ENCODE data around the gene PRKG1. TPM values are rescaled to one million over a fixed set of nuclear protein-coding genes. Genes with fewer than 3 reads are reported as not detected.
"Not testable (repeated sequence)": the region's sequence is repeated elsewhere in the genome, so short reads cannot be mapped to it uniquely, and the experiment has no call there.

The PRKG1 gene
- polyA plus RNA-seq, 4 donors, result 0.45 to 7.4 (median 1.3) TPM

- Histone ChIP-seq H3K9me3 (ENCODE audit: control insufficient read depth in 2 of 2, insufficient read depth in 1 of 2, low read depth in 1 of 2, low read length in 1 of 2) (no peaks in the 10 kb centered on the region), H3K27me3 (ENCODE audit: control insufficient read depth in 3 of 3, insufficient read depth in 3 of 3, low read length in 3 of 3) (no peaks in the 10 kb centered on the region), H3K36me3 (ENCODE audit: control insufficient read depth in 3 of 3, insufficient read depth in 2 of 3, low read depth in 1 of 3, low read length in 3 of 3) (no peaks in the 10 kb centered on the region), H3K27ac (ENCODE audit: low read depth in 1 of 3, low read length in 2 of 3) (no peak overlapping the region), H3K4me1 (ENCODE audit: control insufficient read depth in 3 of 3, insufficient read depth in 2 of 3, low read depth in 1 of 3, low read length in 2 of 3) (no peaks in the 10 kb centered on the region), H3K4me3 (ENCODE audit: low read depth in 1 of 3, low read length in 3 of 3) (no peak overlapping the region)
- DNase-seq, result no peak
- no peak for FAIRE-seq
- WGBS, 3 donors, result 61 to 66% (median 64%) methylated on average over 4 of the region's 4 CpGs
These were observed 266.7 kb downstream of the PRKG1 start for GRCh38 chr10:51340845-51341610.

- H3K9me3 ChIP-seq (ENCODE audit: control insufficient read depth in 2 of 2, insufficient read depth in 1 of 2, low read depth in 1 of 2, low read length in 1 of 2); H3K27me3 ChIP-seq (ENCODE audit: control insufficient read depth in 3 of 3, insufficient read depth in 3 of 3, low read length in 3 of 3); H3K4me3 ChIP-seq (ENCODE audit: low read depth in 1 of 3, low read length in 3 of 3); H3K36me3 ChIP-seq (ENCODE audit: control insufficient read depth in 3 of 3, insufficient read depth in 2 of 3, low read depth in 1 of 3, low read length in 3 of 3); H3K4me1 ChIP-seq (ENCODE audit: control insufficient read depth in 3 of 3, insufficient read depth in 2 of 3, low read depth in 1 of 3, low read length in 2 of 3); DNase-seq; FAIRE-seq; H3K27ac ChIP-seq (ENCODE audit: low read depth in 1 of 3, low read length in 2 of 3): not testable (repeated sequence)
- WGBS, 3 donors, result 73 to 90% (median 85%) methylated on average over 3 of the region's 3 CpGs
These were observed 267.5 kb downstream of the PRKG1 start for GRCh38 chr10:51341745-51342144.

GRCh38 chr10:51342381-51342780, 268.1 kb downstream of the PRKG1 start:
- Histone ChIP-seq H3K4me3 (ENCODE audit: low read depth in 1 of 3, low read length in 3 of 3) (no peak overlapping the region), H3K27ac (ENCODE audit: low read depth in 1 of 3, low read length in 2 of 3) (no peak overlapping the region), H3K4me1 (ENCODE audit: control insufficient read depth in 3 of 3, insufficient read depth in 2 of 3, low read depth in 1 of 3, low read length in 2 of 3) (no peaks in the 10 kb centered on the region), H3K27me3 (ENCODE audit: control insufficient read depth in 3 of 3, insufficient read depth in 3 of 3, low read length in 3 of 3) (no peaks in the 10 kb centered on the region), H3K36me3 (ENCODE audit: control insufficient read depth in 3 of 3, insufficient read depth in 2 of 3, low read depth in 1 of 3, low read length in 3 of 3) (no peaks in the 10 kb centered on the region), H3K9me3 (ENCODE audit: control insufficient read depth in 2 of 2, insufficient read depth in 1 of 2, low read depth in 1 of 2, low read length in 1 of 2) (no peaks in the 10 kb centered on the region)
- FAIRE-seq (no peak), DNase-seq (no peak)
- 92 to 96% (median 96%) methylated on average over 1 of the region's 1 CpG for WGBS, 3 donors

- WGBS, 3 donors, result 76 to 93% (median 88%) methylated on average over 1 of the region's 1 CpG
- no peak overlapping the region for H3K27ac ChIP-seq (ENCODE audit: low read depth in 1 of 3, low read length in 2 of 3)
- FAIRE-seq (no peak), DNase-seq (no peak)
- no peaks in the 10 kb centered on the region for H3K27me3 ChIP-seq (ENCODE audit: control insufficient read depth in 3 of 3, insufficient read depth in 3 of 3, low read length in 3 of 3)
- H3K36me3 ChIP-seq (ENCODE audit: control insufficient read depth in 3 of 3, insufficient read depth in 2 of 3, low read depth in 1 of 3, low read length in 3 of 3), result no peaks in the 10 kb centered on the region
- no peaks in the 10 kb centered on the region for H3K4me1 ChIP-seq (ENCODE audit: control insufficient read depth in 3 of 3, insufficient read depth in 2 of 3, low read depth in 1 of 3, low read length in 2 of 3)
- H3K4me3 ChIP-seq (ENCODE audit: low read depth in 1 of 3, low read length in 3 of 3), result no peak overlapping the region
- H3K9me3 ChIP-seq (ENCODE audit: control insufficient read depth in 2 of 2, insufficient read depth in 1 of 2, low read depth in 1 of 2, low read length in 1 of 2), result no peaks in the 10 kb centered on the region
These were observed 269.1 kb downstream of the PRKG1 start for GRCh38 chr10:51343391-51343790.

- Histone ChIP-seq H3K27ac (ENCODE audit: low read depth in 1 of 3, low read length in 2 of 3) (no peak overlapping the region), H3K4me1 (ENCODE audit: control insufficient read depth in 3 of 3, insufficient read depth in 2 of 3, low read depth in 1 of 3, low read length in 2 of 3) (no peaks in the 10 kb centered on the region), H3K27me3 (ENCODE audit: control insufficient read depth in 3 of 3, insufficient read depth in 3 of 3, low read length in 3 of 3) (no peaks in the 10 kb centered on the region), H3K4me3 (ENCODE audit: low read depth in 1 of 3, low read length in 3 of 3) (no peak overlapping the region), H3K36me3 (ENCODE audit: control insufficient read depth in 3 of 3, insufficient read depth in 2 of 3, low read depth in 1 of 3, low read length in 3 of 3) (no peaks in the 10 kb centered on the region), H3K9me3 (ENCODE audit: control insufficient read depth in 2 of 2, insufficient read depth in 1 of 2, low read depth in 1 of 2, low read length in 1 of 2) (no peaks in the 10 kb centered on the region)
- no peak for FAIRE-seq
- no peak for DNase-seq
- WGBS, 3 donors, result 53 to 70% (median 63%) methylated on average over 1 of the region's 1 CpG
These were observed 270.1 kb downstream of the PRKG1 start for GRCh38 chr10:51344371-51344770.

GRCh38 chr10:51348622-51349021, 274.3 kb downstream of the PRKG1 start:
- Histone ChIP-seq H3K36me3 (ENCODE audit: control insufficient read depth in 3 of 3, insufficient read depth in 2 of 3, low read depth in 1 of 3, low read length in 3 of 3) (no peaks in the 10 kb centered on the region), H3K4me1 (ENCODE audit: control insufficient read depth in 3 of 3, insufficient read depth in 2 of 3, low read depth in 1 of 3, low read length in 2 of 3) (no peaks in the 10 kb centered on the region), H3K27me3 (ENCODE audit: control insufficient read depth in 3 of 3, insufficient read depth in 3 of 3, low read length in 3 of 3) (no peaks in the 10 kb centered on the region), H3K4me3 (ENCODE audit: low read depth in 1 of 3, low read length in 3 of 3) (no peak overlapping the region), H3K27ac (ENCODE audit: low read depth in 1 of 3, low read length in 2 of 3) (no peak overlapping the region), H3K9me3 (ENCODE audit: control insufficient read depth in 2 of 2, insufficient read depth in 1 of 2, low read depth in 1 of 2, low read length in 1 of 2) (no peaks in the 10 kb centered on the region)
- WGBS, 3 donors, result 84 to 90% (median 89%) methylated on average over 4 of the region's 4 CpGs
- FAIRE-seq (no peak), DNase-seq (no peak)

GRCh38 chr10:51357170-51357569, 282.9 kb downstream of the PRKG1 start:
- H3K36me3 ChIP-seq (ENCODE audit: control insufficient read depth in 3 of 3, insufficient read depth in 2 of 3, low read depth in 1 of 3, low read length in 3 of 3), result no peaks in the 10 kb centered on the region
- no peak overlapping the region for H3K27ac ChIP-seq (ENCODE audit: low read depth in 1 of 3, low read length in 2 of 3)
- 75 to 85% (median 78%) methylated on average over 2 of the region's 2 CpGs for WGBS, 3 donors
- H3K27me3 ChIP-seq (ENCODE audit: control insufficient read depth in 3 of 3, insufficient read depth in 3 of 3, low read length in 3 of 3), result no peaks in the 10 kb centered on the region
- no peak overlapping the region for H3K4me3 ChIP-seq (ENCODE audit: low read depth in 1 of 3, low read length in 3 of 3)
- DNase-seq (no peak), FAIRE-seq (no peak)
- H3K4me1 ChIP-seq (ENCODE audit: control insufficient read depth in 3 of 3, insufficient read depth in 2 of 3, low read depth in 1 of 3, low read length in 2 of 3), result no peaks in the 10 kb centered on the region
- no peaks in the 10 kb centered on the region for H3K9me3 ChIP-seq (ENCODE audit: control insufficient read depth in 2 of 2, insufficient read depth in 1 of 2, low read depth in 1 of 2, low read length in 1 of 2)

- no peaks in the 10 kb centered on the region for H3K4me1 ChIP-seq (ENCODE audit: control insufficient read depth in 3 of 3, insufficient read depth in 2 of 3, low read depth in 1 of 3, low read length in 2 of 3)
- FAIRE-seq (no peak), DNase-seq (no peak)
- H3K36me3 ChIP-seq (ENCODE audit: control insufficient read depth in 3 of 3, insufficient read depth in 2 of 3, low read depth in 1 of 3, low read length in 3 of 3), result no peaks in the 10 kb centered on the region
- H3K4me3 ChIP-seq (ENCODE audit: low read depth in 1 of 3, low read length in 3 of 3), result no peak overlapping the region
- no peak overlapping the region for H3K27ac ChIP-seq (ENCODE audit: low read depth in 1 of 3, low read length in 2 of 3)
- no peaks in the 10 kb centered on the region for H3K9me3 ChIP-seq (ENCODE audit: control insufficient read depth in 2 of 2, insufficient read depth in 1 of 2, low read depth in 1 of 2, low read length in 1 of 2)
- H3K27me3 ChIP-seq (ENCODE audit: control insufficient read depth in 3 of 3, insufficient read depth in 3 of 3, low read length in 3 of 3), result no peaks in the 10 kb centered on the region
These were observed 283.9 kb downstream of the PRKG1 start for GRCh38 chr10:51358227-51358626.

GRCh38 chr10:51363415-51363814, 289.1 kb downstream of the PRKG1 start:
- FAIRE-seq (no peak), DNase-seq (no peak)
- no peak overlapping the region for H3K4me3 ChIP-seq (ENCODE audit: low read depth in 1 of 3, low read length in 3 of 3)
- no peaks in the 10 kb centered on the region for H3K27me3 ChIP-seq (ENCODE audit: control insufficient read depth in 3 of 3, insufficient read depth in 3 of 3, low read length in 3 of 3)
- H3K27ac ChIP-seq (ENCODE audit: low read depth in 1 of 3, low read length in 2 of 3), result no peak overlapping the region
- WGBS, 3 donors, result 73 to 88% (median 80%) methylated on average over 4 of the region's 4 CpGs
- no peaks in the 10 kb centered on the region for H3K4me1 ChIP-seq (ENCODE audit: control insufficient read depth in 3 of 3, insufficient read depth in 2 of 3, low read depth in 1 of 3, low read length in 2 of 3)
- no peaks in the 10 kb centered on the region for H3K9me3 ChIP-seq (ENCODE audit: control insufficient read depth in 2 of 2, insufficient read depth in 1 of 2, low read depth in 1 of 2, low read length in 1 of 2)
- no peaks in the 10 kb centered on the region for H3K36me3 ChIP-seq (ENCODE audit: control insufficient read depth in 3 of 3, insufficient read depth in 2 of 3, low read depth in 1 of 3, low read length in 3 of 3)
